Upper lobe of right lung (tissue), 1 donor: ENCODE data around the gene C1QTNF8. TPM values are rescaled to one million over a fixed set of nuclear protein-coding genes. Genes with fewer than 3 reads are reported as not detected.

Experiments
- ATAC-seq: fragments of 200-7000 bp; cut with Tn5 transposase; one replicate; pipeline ENCODE4 v1.9.1; 2020; ENCODE audit warnings: mild to moderate bottlenecking, moderate library complexity
- DNase-seq: peaks from one replicate; pipeline ENCODE4 v3.0.0-alpha.2; 2020
- H3K27ac ChIP-seq: fragments of 200-600 bp; one replicate; pipeline ENCODE4 v1.8.0; 2022
- H3K27me3 ChIP-seq: fragments of 200-600 bp; one replicate; pipeline ENCODE4 v1.8.0; 2022; ENCODE audit warnings: mild to moderate bottlenecking
- H3K36me3 ChIP-seq: fragments of 200-600 bp; one replicate; pipeline ENCODE4 v1.8.0; 2022
- H3K4me1 ChIP-seq: fragments of 200-600 bp; one replicate; pipeline ENCODE4 v1.8.0; 2022
- H3K4me3 ChIP-seq: fragments of 200-600 bp; one replicate; pipeline ENCODE4 v1.8.0; 2022; ENCODE audit warnings: mild to moderate bottlenecking
- H3K9me3 ChIP-seq: fragments of 200-600 bp; one replicate; pipeline ENCODE4 v1.8.0; 2022
- CTCF ChIP-seq: fragments of 200-600 bp; IDR thresholded peaks from one replicate; pipeline ENCODE4 v1.8.0; 2022; ENCODE audit warnings: antibody characterized with exemption
- intact Hi-C: fragments of 100-400 bp; cut with DNase I; formaldehyde crosslinking; loops from one replicate; pipeline ENCODE4 v1.11.0; 2022
- total RNA-seq: library from RNA; stranded (reverse); fragmentation: NEBNext Ultra II Directional; extraction: Animal tissue kit (Norgen Biotek cat#: 25700); gene quantifications from one replicate; pipeline ENCODE4 v1.2.1, GENCODE V29; 2021
- donor health status: DM: no; HTN: yes; CAD: no; lungs with severe emphysema.

The C1QTNF8 gene
- total RNA-seq, 1 donor from 2014 or later, result not detected

DNA sequence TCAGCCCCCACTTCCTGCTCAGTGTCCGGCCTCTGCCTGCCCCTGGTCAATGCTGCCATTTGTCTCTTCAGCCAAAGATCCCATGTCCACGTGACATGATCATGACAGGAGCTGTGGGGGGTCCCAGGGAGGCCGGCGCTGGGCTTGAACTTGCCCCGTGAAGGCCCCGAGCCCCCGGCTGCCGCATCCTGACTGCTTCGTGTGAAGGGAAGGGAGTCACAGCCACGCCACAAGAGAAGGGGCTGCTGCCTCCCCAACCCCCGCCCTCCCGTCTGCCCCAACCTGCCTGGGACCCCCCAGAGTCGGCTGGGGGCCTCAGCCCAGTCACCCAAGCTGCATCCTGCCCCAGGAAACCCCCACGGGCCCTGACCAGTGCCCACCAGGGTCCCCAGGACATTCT is 37.8 kb downstream of the C1QTNF8 start:
- H3K27ac ChIP-seq, result no peak overlapping the region
- H3K4me3 ChIP-seq, result no peak overlapping the region
- H3K9me3 ChIP-seq, result no peaks in the 10 kb centered on the region
- H3K36me3 ChIP-seq, result no peaks in the 10 kb centered on the region
- ATAC-seq, result no peak
- DNase-seq, result no peak
- H3K27me3 ChIP-seq, result peaks cover 21% of the 10 kb centered on the region
- no peak for TF ChIP-seq CTCF
- H3K4me1 ChIP-seq, result no peaks in the 10 kb centered on the region
- intact Hi-C loops, result loop anchor here (10.0 kb wide), 1 partner anchor 243 kb away; no protein-coding TSS in a partner anchor

DNA sequence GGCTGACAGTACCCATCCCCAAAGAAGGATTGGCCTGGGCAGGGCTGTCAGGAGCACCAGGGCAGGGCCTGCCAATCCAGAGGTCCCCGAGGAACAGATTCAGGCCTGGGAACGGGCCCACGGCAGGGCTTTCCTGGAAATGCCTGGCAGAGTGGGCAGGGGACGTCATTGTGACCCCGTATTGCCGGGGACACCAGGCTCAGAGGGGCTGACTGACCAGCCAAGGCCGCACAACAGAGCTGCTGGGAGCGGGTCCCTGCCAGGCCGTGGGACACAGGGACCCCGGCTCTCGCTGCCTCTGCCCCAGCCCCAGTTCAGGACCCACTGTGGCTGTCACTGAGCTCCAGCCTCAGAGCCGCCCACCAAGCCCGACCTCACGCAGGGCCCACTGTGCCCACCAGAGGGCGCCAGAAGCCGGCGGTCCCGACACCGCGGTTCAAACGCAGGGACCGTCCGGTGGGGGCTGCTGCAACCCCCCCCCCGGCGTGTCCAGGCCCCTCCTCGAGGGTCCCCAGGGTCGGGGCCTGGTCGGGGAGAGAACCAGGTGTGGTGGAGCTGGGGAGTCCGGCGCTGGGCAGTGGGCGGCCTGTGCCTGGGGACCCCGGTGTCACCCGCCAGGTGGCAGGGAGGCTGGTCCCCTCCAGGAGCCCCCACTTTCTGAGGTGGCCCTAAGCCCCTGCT is 38.7 kb downstream of the C1QTNF8 start:
- H3K4me1 ChIP-seq, result no peaks in the 10 kb centered on the region
- DNase-seq, result no peak
- no peak overlapping the region for H3K27ac ChIP-seq
- no peak overlapping the region for H3K4me3 ChIP-seq
- intact Hi-C loops, result loop anchor here (10.0 kb wide), 1 partner anchor 243 kb away; no protein-coding TSS in a partner anchor
- peak; percentile 66 for TF ChIP-seq CTCF
- no peaks in the 10 kb centered on the region for H3K9me3 ChIP-seq
- peak; percentile 50 for ATAC-seq
- no peaks in the 10 kb centered on the region for H3K36me3 ChIP-seq
- peaks cover 21% of the 10 kb centered on the region for H3K27me3 ChIP-seq

DNA sequence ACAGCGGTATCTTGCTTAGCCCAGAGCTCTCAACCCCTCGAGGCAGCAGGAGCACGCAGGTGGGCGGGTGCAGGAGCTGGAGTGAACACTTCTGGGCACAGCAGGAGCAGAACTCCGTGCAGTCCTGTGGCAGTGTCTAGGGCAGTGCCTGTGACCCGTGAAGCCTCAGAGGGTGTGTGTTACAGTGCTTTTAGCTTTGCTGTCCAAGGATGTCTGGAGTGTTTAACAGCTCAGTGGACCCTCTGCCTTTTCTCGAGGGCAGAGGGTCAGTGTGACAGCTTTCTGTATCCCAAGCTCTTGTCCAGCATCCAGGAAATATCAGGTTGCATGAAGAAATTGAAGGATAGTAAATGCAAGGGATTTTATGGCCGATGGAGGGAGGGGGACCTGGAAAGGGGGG is 39.8 kb downstream of the C1QTNF8 start:
- Histone ChIP-seq H3K27ac (no peak overlapping the region), H3K36me3 (no peaks in the 10 kb centered on the region), H3K9me3 (no peaks in the 10 kb centered on the region), H3K27me3 (peaks cover 21% of the 10 kb centered on the region), H3K4me1 (no peaks in the 10 kb centered on the region), H3K4me3 (no peak overlapping the region)
- no peak for DNase-seq
- intact Hi-C loops, result loop anchor here (10.0 kb wide), 1 partner anchor 241 kb away; no protein-coding TSS in a partner anchor
- no peak for ATAC-seq
- no peak for TF ChIP-seq CTCF

DNA sequence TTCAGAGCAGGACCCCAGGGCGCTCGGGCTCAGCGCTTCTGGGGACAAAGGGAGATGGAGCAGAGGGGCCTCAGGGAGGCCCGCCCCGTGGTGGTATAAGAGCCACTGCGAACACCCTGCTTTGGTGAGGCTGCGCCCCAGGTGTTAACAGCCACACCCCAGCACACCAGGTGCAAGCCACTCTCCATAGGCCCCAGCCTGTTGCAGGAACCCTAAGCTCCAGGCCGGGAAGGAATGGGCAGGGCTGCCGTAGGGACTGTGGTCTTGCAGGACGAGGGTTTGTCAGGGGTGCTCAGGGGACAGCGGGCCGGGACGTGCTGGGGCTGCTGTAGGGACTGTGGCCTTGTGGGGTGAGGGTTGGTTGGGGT is 40.5 kb downstream of the C1QTNF8 start:
- Histone ChIP-seq H3K36me3 (no peaks in the 10 kb centered on the region), H3K4me1 (no peaks in the 10 kb centered on the region), H3K4me3 (no peak overlapping the region), H3K27ac (no peak overlapping the region), H3K27me3 (peaks cover 21% of the 10 kb centered on the region), H3K9me3 (no peaks in the 10 kb centered on the region)
- intact Hi-C loops, result loop anchor here (10.0 kb wide), 1 partner anchor 241 kb away; no protein-coding TSS in a partner anchor
- no peak for TF ChIP-seq CTCF
- ATAC-seq (no peak), DNase-seq (no peak)

DNA sequence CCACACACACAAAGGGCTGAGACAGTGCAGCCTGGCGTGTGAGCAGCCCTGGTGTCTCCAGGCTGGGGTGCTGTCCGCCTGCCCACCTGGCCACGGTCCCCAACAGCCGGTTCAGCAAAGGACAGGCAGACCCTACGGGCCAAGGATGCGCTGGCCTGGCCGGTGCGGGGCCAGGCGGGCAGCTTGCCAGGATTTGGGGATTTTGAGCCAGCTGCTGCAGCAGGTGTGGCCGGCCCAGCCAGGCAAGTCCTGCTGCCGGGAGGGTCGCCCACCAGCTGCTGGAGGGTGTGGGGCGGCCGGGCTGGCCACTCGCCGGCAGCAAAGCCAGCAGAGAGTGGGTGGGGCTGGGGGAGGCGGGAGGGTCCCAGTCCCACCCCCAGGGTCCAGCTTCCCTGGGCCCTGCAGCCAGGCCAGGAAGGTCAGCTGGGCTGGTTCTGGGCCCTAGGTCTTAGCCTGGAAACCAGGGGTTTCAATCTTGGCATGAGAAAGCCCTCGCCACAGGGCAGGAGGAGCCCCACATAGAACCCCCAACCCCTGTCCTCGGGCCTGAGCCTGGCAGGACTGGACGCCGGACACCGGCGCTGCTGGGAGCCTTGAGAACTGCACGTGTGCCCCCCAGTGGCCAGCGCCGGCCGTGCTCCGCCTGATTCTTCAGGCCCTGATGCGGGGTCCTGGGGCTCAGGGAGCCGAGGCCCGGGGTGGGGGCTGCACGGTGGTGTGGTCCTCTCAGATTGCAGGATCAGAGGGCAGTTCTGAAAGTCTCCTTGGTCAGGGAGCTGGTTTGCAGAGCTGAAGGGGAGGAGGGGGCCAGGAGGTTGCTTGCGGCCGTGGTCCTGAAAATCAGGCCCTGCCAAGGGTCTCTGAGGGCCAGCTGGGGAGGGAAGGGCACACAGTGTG is 41.1 kb downstream of the C1QTNF8 start:
- peak; percentile 67 for ATAC-seq
- Histone ChIP-seq H3K27ac (no peak overlapping the region), H3K36me3 (no peaks in the 10 kb centered on the region), H3K27me3 (peaks cover 23% of the 10 kb centered on the region), H3K4me1 (no peaks in the 10 kb centered on the region), H3K9me3 (no peaks in the 10 kb centered on the region), H3K4me3 (no peak overlapping the region)
- intact Hi-C loops, result loop anchor here (10.0 kb wide), 1 partner anchor 240 kb away; no protein-coding TSS in a partner anchor
- DNase-seq, result peak; percentile 78
- TF ChIP-seq CTCF, result peak; percentile 70
